HG02588 (cell line): ENCODE data around the gene SAP130.

ENCODE experiments used
- ATAC-seq: cut with Tn5 transposase; IDR thresholded peaks from one replicate; pipeline ENCODE4 v1.9.1; 2021; ENCODE audit warnings: mild to moderate bottlenecking, moderate library complexity; ENCODE audit not compliant: unreplicated experiment

Gene SAP130

GRCh38 chr2:128026448-128027277 is 1.2 kb downstream of the SAP130 start:
- ATAC-seq = no peak

GRCh38 chr2:128024816-128025215 is 3.0 kb downstream of the SAP130 start:
- ATAC-seq = no peak

GRCh38 chr2:128017561-128017960 is 10.3 kb downstream of the SAP130 start:
- ATAC-seq = no peak

GRCh38 chr2:128016620-128017019 is 11.2 kb downstream of the SAP130 start:
- ATAC-seq = no peak

- no peak for ATAC-seq
These were observed 15.2 kb downstream of the SAP130 start for GRCh38 chr2:128012698-128013097.

- ATAC-seq = no peak
These were observed 19.7 kb downstream of the SAP130 start for GRCh38 chr2:128008074-128008672.

- ATAC-seq = no peak
These were observed 23.4 kb downstream of the SAP130 start for GRCh38 chr2:128004509-128004908.

GRCh38 chr2:128003463-128003862 is 24.4 kb downstream of the SAP130 start:
- ATAC-seq = no peak

- ATAC-seq = no peak
These were observed 31.7 kb downstream of the SAP130 start for GRCh38 chr2:127996160-127996559.

GRCh38 chr2:127995725-127996124 is 32.1 kb downstream of the SAP130 start:
- ATAC-seq = no peak

- no peak for ATAC-seq
These were observed 34.2 kb downstream of the SAP130 start for GRCh38 chr2:127993659-127994058.

- ATAC-seq = no peak
These were observed 36.1 kb downstream of the SAP130 start for GRCh38 chr2:127991742-127992141.

GRCh38 chr2:127986548-127987079 is 41.2 kb downstream of the SAP130 start:
- no peak for ATAC-seq

- ATAC-seq = no peak
These were observed 42.1 kb downstream of the SAP130 start for GRCh38 chr2:127985735-127986134.

- no peak for ATAC-seq
These were observed 42.7 kb downstream of the SAP130 start for GRCh38 chr2:127985026-127985734.

GRCh38 chr2:127984551-127984950 is 43.3 kb downstream of the SAP130 start:
- no peak for ATAC-seq

- ATAC-seq = no peak
These were observed 58.4 kb downstream of the SAP130 start for GRCh38 chr2:127969446-127969845.

- ATAC-seq = no peak
These were observed 59.1 kb downstream of the SAP130 start for GRCh38 chr2:127968610-127969339.

- ATAC-seq = no peak
These were observed 66.1 kb downstream of the SAP130 start for GRCh38 chr2:127961729-127962128.

- no peak for ATAC-seq
These were observed 70.6 kb downstream of the SAP130 start for GRCh38 chr2:127957240-127957639.

GRCh38 chr2:127954857-127955256 is 73.0 kb downstream of the SAP130 start:
- ATAC-seq = no peak
